SK-N-MC (cell line): ENCODE data around the gene DST.

Experiments
- EZH2 ChIP-seq: fragments of 200-600 bp; sonication (generic); IDR thresholded peaks from one replicate; pipeline ENCODE4 v1.6.1; 2017; ENCODE audit warnings: antibody characterized with exemption
- POLR2AphosphoS5 ChIP-seq: IDR thresholded peaks from 2 replicates; pipeline ENCODE4 v1.6.1; 2012; ENCODE audit warnings: mild to moderate bottlenecking, low read depth, low read length, borderline replicate concordance

DNA sequence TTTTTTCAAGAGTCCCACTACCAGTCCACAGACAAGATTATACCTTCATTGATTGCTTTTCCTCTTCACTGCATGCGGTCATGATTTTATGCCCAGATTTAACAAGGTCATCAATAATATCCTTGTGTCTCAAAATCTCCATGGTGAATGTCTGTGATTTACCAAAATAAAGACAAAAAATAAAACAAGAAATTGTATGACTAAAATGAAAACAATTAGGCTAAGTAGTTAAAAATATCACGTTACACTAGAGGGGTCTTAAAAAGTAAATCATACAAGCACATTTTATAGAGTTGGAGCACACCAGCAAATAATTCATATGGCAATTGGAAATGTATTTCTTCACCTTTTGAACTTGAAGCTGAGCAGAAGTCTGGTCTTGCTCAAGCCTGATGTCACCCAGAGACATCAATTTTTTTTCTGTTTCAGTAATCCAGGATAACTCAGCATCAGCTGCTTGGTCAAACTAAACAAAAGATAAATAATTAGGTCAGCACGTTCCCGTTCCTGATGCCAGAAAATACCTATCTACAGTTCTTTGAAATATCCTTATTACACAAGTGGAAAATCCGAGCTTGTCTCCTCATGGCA, 125.4 kb downstream of the DST start:
- no peak for TF ChIP-seq POLR2AphosphoS5
- TF ChIP-seq EZH2 = no peak
